Activated CD8-positive, alpha-beta memory T cell treated with anti-CD3 and anti-CD28 coated beads for 1 hour (primary cell): ENCODE measurements around the gene LRP5.

Experiments used
- DNase-seq, 2 donors: peaks; one replicate each; pipeline ENCODE4 v3.0.0-alpha.2; 2020; ENCODE audit warnings: low read depth in 1 of 2; ENCODE audit errors: extremely low read depth in 1 of 2

The LRP5 gene

DNA sequence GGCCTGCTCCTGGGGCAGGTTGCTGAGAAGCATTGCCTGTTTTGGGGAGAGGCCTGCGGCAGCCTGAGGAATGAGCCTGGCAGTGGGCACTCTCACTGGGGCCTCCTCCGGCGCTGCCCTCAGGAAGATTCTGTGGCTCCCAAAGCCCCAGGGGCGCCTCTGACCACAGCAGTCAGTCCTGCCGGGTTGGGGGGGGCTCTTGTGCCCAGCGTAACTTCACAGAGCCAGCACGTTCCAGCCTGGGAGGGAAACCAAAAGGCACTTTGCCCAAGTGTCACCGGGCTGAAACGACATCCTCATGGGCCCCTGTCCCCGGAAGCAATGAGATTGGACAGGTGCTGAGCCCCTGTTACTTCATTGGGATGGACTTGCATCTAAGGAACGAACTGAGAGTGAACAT lies 4.3 kb upstream of the LRP5 start:
- no peak for DNase-seq

- DNase-seq = no peak
Observed at GRCh38 chr11:68309621-68310185, 2.7 kb upstream of the LRP5 start.

DNA sequence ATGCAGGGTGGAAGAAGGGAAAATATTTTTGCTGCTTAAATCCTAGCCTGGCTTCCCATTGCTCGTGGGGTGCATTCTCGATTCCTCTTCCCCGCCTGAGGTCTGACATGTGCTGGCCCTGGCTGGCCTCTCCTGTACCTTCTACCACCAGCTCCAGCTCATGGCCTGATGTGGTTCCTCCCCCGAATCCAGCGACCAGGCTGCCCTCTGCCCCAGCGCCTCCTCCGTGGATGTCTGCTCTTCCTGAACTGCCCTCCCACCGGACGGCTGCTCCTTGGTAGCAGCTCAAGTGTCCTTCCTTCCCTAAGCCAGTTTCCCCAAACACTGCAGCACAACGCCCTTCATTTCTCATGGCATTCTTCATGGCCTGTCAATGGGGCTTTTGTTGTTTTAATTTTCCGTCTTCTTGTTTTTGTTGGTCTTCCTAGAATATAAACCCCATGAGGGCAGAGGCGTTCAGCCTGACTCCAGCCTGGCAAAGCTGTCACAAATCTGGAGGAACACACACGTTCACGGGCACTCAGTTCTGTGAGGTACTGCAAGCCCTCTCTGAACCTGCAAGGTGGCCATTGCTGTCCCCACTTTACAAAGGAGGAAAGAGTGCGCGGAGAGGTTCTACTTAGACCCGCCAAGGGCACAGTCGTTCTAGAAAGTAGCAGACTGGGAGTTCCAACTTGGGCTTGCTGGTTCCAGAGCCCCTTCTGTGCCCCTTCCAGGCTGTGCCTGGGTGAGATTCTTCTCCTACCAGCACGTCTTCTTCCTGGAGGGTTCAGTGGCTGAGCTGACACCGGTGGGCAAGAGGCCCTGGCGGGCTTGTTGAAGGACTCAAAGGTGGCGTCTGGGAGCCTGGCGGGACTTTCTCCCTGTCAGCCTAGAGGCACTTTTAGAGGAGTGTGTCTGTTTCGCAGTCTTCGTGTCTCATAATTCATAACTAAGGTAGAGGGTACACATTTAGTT lies 953 bp upstream of the LRP5 start:
- DNase-seq = no peak

DNA sequence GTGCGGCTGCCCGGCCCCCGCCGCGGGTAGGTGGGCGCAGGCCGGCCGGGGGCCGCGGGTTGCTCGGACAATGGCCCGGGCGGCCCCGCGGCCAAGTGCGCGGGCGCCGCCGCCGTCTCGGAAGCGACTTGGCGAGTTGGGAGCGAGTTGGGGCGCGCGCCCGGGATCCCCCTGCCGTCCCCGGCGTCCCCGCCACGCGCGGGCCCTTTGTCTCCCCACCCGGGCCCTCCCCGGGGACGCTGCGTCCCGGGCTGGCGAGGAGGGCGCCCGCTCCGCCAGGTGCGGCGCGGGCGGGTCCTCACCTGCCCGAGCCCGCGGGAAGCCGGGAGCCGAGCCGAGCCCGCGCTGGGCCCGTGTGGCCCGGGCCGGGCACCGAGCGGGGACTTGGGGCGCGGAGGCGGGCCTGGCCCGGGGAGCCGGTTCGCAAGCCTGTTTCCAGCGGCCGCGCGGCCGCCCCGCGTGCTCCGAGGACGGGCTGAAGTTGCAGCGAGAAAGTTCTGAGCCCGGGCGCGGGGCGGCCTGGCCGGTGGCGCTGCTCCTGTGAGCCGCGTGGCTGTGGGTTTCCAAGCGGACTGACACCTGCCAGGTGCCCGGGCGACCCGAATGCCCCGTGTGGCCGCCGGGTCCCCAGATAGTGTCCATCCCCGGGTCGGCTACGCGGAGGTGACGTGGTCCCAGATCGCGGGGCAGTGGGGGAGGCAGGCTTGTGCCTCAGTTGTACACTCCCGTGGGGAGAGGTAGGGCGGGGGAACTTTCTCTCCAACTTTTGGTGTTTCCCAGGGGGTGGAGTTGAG lies 586 bp downstream of the LRP5 start:
- DNase-seq = no peak

- DNase-seq = no peak
Observed at GRCh38 chr11:68313574-68314202, 1.3 kb downstream of the LRP5 start.

- DNase-seq = no peak
Observed at GRCh38 chr11:68314203-68315170, 2.1 kb downstream of the LRP5 start.

DNA sequence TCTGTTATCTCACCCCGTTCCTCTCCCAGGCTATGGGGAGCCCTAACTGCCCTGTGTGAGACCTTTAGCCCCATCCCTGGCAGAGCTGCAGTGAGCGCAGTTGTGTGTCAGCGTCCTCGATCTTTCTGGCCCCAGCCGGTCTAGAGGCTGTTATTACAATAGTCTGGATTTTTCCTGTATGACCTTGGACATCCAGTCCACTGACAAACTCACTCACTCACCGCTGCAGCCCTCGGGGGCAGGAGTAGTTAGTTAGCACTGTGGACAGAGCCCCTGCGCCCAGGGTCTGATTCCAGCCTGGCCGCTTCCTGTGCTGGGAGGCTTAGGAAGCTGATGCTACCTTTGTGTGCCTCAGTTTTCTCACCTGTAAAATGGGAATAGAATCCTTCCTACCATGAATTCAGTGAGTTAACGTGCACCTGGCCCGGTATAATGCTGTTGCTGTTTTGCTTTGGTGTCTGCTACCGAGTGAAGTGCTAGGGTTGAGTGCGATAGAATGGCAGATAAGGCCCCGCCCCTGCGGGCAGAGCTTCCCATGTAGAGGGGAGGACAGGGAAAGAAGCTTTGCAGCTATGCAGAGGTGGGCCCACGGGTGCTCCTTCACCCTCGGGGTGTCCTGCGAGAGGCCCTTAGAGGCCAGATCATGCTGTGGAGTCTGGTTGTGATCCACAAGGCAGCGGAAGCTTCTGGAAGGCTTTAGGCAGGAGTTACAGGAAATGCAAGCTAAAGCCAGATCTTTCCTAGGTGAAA lies 3.0 kb downstream of the LRP5 start:
- no peak for DNase-seq

DNA sequence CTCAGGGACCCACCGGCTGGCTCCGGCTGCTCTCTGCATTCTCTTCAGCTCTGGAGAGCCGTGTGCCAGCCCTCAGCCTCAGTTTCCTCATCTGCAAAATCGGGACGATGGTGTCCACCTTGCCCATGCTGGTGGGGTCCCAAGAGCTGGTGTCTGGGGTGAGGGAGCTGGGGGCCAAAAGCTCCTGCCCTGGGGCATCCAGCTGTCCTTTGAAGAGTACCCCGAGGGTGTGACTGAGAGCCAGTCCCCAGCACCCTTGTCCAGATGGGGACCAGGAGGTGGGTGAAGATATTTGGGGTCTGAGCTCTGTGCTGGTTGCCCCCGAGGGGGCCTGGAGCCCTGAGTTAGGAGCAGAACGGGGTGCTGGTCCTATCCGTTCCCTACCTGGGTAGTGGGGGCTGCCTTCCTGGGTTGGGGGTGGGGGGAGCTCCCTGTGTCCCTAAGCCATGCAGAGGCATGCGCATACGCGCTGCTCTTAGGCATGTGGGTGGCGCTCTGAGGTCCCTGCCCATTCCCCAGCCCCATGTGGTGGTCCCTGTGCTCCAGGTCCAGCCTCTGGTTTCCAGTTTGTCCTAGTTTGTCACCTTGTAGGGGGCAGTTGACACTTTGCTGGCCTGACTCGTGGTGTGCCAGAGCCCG lies 4.9 kb downstream of the LRP5 start:
- DNase-seq = no peak

- no peak for DNase-seq
Observed at GRCh38 chr11:68321293-68322051, 9.1 kb downstream of the LRP5 start.

- DNase-seq = no peak
Observed at GRCh38 chr11:68322052-68322430, 9.7 kb downstream of the LRP5 start.

DNA sequence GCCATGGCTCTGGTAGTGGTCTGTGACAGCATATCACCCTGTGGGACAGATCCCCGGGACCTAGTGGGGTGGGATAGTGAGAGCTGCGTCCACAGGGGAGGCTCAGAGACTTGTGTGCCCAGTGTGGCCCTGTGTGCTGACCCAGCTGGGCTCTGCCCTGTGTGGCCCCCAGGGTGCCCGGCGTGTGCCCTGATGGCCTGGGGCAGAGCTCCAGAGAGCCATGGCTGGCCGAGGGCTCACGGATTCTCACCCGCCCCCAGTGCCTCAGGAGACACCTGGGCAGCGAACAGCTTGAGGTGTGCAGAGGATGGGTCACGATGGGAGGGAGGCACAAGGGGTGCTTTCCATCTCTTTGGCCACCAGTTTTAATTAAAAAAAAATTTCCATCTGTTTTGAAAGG lies 11.8 kb downstream of the LRP5 start:
- no peak for DNase-seq

DNA sequence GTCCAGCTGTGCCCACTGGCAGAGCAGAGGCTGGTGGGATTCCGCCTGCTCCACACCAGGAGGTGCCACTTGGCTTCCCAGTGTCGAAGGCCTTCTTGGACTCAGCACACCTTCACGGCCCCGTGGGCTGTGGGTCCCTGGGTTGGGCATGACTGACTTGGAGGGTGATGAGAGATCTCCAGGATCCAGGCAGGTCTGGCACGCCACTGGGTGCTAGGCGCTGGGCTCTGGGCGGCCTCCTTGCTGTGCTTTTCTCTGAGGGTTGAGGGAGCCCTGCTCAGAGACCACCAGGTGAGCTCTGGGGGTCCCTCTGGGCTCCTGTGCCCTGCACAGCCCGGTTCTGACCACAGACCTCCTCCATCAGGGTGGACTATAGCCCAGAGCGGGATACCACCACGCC lies 12.3 kb downstream of the LRP5 start:
- DNase-seq = no peak

DNA sequence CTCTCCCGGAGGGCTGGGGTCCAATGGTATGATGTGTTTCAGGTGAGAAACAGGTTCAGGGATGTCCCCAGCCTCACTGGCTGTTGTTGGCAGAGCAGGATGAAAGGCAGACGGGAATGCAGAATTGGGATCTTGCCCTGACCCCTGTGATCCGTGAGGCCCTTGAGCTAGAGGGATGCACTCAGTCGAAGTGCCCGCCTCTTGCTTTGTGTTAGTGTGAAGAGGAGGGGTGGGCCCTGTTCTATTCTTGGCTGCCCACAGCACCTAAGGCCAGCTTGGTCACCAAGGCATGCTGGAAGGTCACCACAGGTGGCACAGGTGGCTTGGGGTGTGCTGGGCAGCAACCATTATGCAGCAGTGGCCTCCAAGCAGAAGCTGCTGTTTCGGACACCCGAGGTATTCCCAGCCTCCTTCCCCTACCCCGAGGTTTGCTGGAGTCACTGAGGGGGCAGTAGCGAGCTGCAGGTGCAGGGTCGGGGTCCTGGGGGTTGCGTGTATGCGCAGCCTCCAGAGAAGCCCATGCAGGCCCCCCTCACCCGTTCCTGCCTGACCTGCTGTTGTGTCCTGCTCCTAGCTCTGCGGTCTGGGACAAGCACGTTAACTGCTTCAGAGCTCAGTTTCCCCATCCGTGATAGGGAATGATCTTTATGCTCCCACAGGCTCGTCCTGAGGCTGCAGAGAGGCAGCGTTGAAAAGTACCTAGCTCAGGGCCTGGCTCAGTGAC lies 13.0 kb downstream of the LRP5 start:
- no peak for DNase-seq

GRCh38 chr11:68325907-68326220 lies 13.5 kb downstream of the LRP5 start:
- no peak for DNase-seq

GRCh38 chr11:68326334-68327215 lies 14.2 kb downstream of the LRP5 start:
- no peak for DNase-seq

- no peak for DNase-seq
Observed at GRCh38 chr11:68327586-68328370, 15.4 kb downstream of the LRP5 start.
